GM08714 (cell line): ENCODE results near the gene KCNIP4.

Experiments used
- H3K4me3 ChIP-seq: fragments of 200-500 bp; sonication (Bioruptor generic); 2 replicates; pipeline ENCODE4 v1.5.1; 2014; ENCODE audit warnings: mild to moderate bottlenecking, low read length, inconsistent platforms
- ZNF274 ChIP-seq: IDR thresholded peaks from 2 replicates; pipeline ENCODE4 v1.6.1; 2012; ENCODE audit warnings: mild to moderate bottlenecking, low read depth, low read length

KCNIP4 gene

GRCh38 chr4:21531048-21531447 is 417.5 kb downstream of the KCNIP4 start:
- H3K4me3 ChIP-seq = no peak overlapping the region
- no peak for TF ChIP-seq ZNF274

GRCh38 chr4:21529214-21529613 is 419.4 kb downstream of the KCNIP4 start:
- H3K4me3 ChIP-seq = no peak overlapping the region
- TF ChIP-seq ZNF274 = no peak

GRCh38 chr4:21522296-21522695 is 426.3 kb downstream of the KCNIP4 start:
- TF ChIP-seq ZNF274 = no peak

GRCh38 chr4:21517126-21517859 is 431.3 kb downstream of the KCNIP4 start:
- H3K4me3 ChIP-seq = no peak overlapping the region
- TF ChIP-seq ZNF274 = no peak

More at GRCh38 chr4:21522296-21522695, 426.3 kb downstream of the KCNIP4 start:
- no peak overlapping the region for H3K4me3 ChIP-seq

- no peak for TF ChIP-seq ZNF274
- H3K4me3 ChIP-seq = no peak overlapping the region
Measured at GRCh38 chr4:21514022-21514694, 434.4 kb downstream of the KCNIP4 start.

DNA sequence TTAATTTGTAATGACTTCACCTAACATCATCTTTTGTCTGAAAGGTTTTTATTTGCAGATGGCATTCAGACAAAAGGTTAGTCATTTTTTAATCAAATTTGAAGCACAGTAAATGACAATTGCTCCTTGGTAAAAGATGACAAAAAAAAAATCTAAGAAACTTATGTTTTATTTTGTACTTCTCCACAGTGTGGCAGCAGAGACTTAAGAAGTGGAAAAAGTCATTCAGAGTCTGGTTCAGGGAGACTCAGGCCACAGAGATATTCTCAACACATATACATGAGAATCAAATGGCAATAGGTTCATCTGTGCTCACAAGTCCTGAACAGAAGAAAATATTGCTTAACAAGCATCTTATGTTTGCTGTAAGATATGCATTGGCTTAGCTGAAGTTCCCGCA is 436.2 kb downstream of the KCNIP4 start:
- no peak for TF ChIP-seq ZNF274
- no peak overlapping the region for H3K4me3 ChIP-seq

- H3K4me3 ChIP-seq = no peak overlapping the region
- TF ChIP-seq ZNF274 = no peak
Measured at GRCh38 chr4:21507439-21507838, 441.1 kb downstream of the KCNIP4 start.

GRCh38 chr4:21490682-21491081 is 457.9 kb downstream of the KCNIP4 start:
- TF ChIP-seq ZNF274 = no peak
- H3K4me3 ChIP-seq = no peak overlapping the region

- H3K4me3 ChIP-seq = no peak overlapping the region
- no peak for TF ChIP-seq ZNF274
Measured at GRCh38 chr4:21476757-21477156, 471.8 kb downstream of the KCNIP4 start.

DNA sequence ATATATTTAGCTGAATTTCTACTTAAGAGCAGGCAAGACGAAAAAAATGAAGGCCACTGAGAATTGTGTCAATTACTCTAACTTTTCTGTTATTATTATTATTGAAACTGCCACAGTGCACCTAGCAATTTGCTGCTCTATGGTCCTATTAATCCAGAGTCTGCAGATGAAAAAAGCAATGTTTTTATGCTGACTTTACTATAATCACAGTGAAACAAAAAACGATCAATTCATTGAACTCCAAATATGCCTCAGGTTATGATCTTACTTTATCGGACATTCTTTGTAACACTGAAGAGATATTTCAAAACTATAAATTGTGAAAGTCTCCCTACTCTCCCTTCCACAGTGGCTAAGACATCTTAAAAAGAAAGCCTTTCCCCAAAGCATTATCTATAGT is 474.4 kb downstream of the KCNIP4 start:
- TF ChIP-seq ZNF274 = no peak
- no peak overlapping the region for H3K4me3 ChIP-seq

GRCh38 chr4:21470535-21470934 is 478.0 kb downstream of the KCNIP4 start:
- H3K4me3 ChIP-seq = no peak overlapping the region
- TF ChIP-seq ZNF274 = no peak

GRCh38 chr4:21469438-21470300 is 478.9 kb downstream of the KCNIP4 start:
- no peak for TF ChIP-seq ZNF274
- H3K4me3 ChIP-seq = no peak overlapping the region

- TF ChIP-seq ZNF274 = no peak
- H3K4me3 ChIP-seq = no peak overlapping the region
Measured at GRCh38 chr4:21467551-21467950, 481.0 kb downstream of the KCNIP4 start.

GRCh38 chr4:21457086-21457840 is 491.3 kb downstream of the KCNIP4 start:
- H3K4me3 ChIP-seq = no peak overlapping the region
- TF ChIP-seq ZNF274 = no peak
